HEK293 (cell line): ENCODE results near the gene CDH8.

ENCODE experiments used
- OVOL3 ChIP-seq: fragments of 450-650 bp; formaldehyde crosslinking; IDR thresholded peaks from 2 replicates; pipeline ENCODE4 v1.5.1; 2016; ENCODE audit warnings: missing biosample characterization, missing genetic modification characterization
- SALL2 ChIP-seq: fragments of 450-650 bp; formaldehyde crosslinking; IDR thresholded peaks from 2 replicates; pipeline ENCODE4 v1.5.0; 2017; ENCODE audit warnings: missing biosample characterization, mild to moderate bottlenecking, missing genetic modification characterization, borderline replicate concordance
- SETDB1 ChIP-seq: IDR thresholded peaks from one replicate; pipeline ENCODE4 v1.6.1; 2017; ENCODE audit warnings: mild to moderate bottlenecking, low read length, moderate library complexity, mixed read lengths; ENCODE audit not compliant: insufficient read length
- ZFP3 ChIP-seq: fragments of 450-650 bp; formaldehyde crosslinking; IDR thresholded peaks from 2 replicates; pipeline ENCODE4 v1.5.1; 2016; ENCODE audit warnings: low read depth, missing biosample characterization, missing genetic modification characterization
- ZNF248 ChIP-seq: fragments of 450-650 bp; formaldehyde crosslinking; IDR thresholded peaks from 2 replicates; pipeline ENCODE4 v1.5.1; 2017; ENCODE audit warnings: missing biosample characterization, missing genetic modification characterization
- ZNF324 ChIP-seq: fragments of 450-650 bp; formaldehyde crosslinking; IDR thresholded peaks from 2 replicates; pipeline ENCODE4 v1.5.1; 2016; ENCODE audit warnings: missing biosample characterization, missing genetic modification characterization
- ZNF629 ChIP-seq: fragments of 450-650 bp; formaldehyde crosslinking; IDR thresholded peaks from 2 replicates; pipeline ENCODE4 v1.5.1; 2017; ENCODE audit warnings: missing biosample characterization, missing genetic modification characterization
- ZNF670 ChIP-seq: fragments of 450-650 bp; formaldehyde crosslinking; IDR thresholded peaks from 2 replicates; pipeline ENCODE4 v1.5.1; 2016; ENCODE audit warnings: missing biosample characterization, missing genetic modification characterization, low read depth
- ZNF777 ChIP-seq: fragments of 450-650 bp; formaldehyde crosslinking; IDR thresholded peaks from 2 replicates; pipeline ENCODE4 v1.5.1; 2017; ENCODE audit warnings: missing biosample characterization, missing genetic modification characterization, borderline replicate concordance
- ZNF830 ChIP-seq: fragments of 450-650 bp; IDR thresholded peaks from 2 replicates; pipeline ENCODE4 v1.5.0; 2018; ENCODE audit warnings: missing biosample characterization, missing genetic modification characterization, low read depth, mild to moderate bottlenecking, moderate library complexity
- TF ChIP-seq, protein P1 (sequence below): fragments of 450-650 bp; formaldehyde crosslinking; IDR thresholded peaks from 2 replicates; pipeline ENCODE4 v1.5.1; 2016; ENCODE audit warnings: missing biosample characterization, missing genetic modification characterization
- TF ChIP-seq, protein P2 (sequence below): fragments of 450-650 bp; formaldehyde crosslinking; IDR thresholded peaks from 2 replicates; pipeline ENCODE4 v1.5.0; 2017; ENCODE audit warnings: missing biosample characterization, missing genetic modification characterization, borderline replicate concordance
- TF ChIP-seq, protein P3 (sequence below): fragments of 450-650 bp; formaldehyde crosslinking; IDR thresholded peaks from 2 replicates; pipeline ENCODE4 v1.5.1; 2016; ENCODE audit warnings: missing biosample characterization, missing genetic modification characterization

DNA sequence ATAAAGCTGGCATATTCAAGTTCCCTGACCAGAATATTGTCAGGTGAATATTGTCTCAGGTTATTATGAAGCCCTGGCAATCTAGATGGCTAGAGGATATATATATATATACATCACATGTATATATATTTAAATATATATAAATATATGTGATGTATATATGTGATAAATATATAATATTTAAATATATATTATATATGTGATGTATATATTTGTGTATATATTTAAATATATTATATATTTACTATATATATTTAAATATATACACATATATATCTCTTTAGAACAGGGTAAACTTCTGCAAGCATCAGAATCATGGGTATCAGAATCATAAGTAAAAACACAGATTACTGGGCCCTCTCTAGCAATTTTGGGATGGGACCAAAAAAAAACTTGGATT lies 112.6 kb downstream of the CDH8 start:
- TF ChIP-seq, protein P1, sequence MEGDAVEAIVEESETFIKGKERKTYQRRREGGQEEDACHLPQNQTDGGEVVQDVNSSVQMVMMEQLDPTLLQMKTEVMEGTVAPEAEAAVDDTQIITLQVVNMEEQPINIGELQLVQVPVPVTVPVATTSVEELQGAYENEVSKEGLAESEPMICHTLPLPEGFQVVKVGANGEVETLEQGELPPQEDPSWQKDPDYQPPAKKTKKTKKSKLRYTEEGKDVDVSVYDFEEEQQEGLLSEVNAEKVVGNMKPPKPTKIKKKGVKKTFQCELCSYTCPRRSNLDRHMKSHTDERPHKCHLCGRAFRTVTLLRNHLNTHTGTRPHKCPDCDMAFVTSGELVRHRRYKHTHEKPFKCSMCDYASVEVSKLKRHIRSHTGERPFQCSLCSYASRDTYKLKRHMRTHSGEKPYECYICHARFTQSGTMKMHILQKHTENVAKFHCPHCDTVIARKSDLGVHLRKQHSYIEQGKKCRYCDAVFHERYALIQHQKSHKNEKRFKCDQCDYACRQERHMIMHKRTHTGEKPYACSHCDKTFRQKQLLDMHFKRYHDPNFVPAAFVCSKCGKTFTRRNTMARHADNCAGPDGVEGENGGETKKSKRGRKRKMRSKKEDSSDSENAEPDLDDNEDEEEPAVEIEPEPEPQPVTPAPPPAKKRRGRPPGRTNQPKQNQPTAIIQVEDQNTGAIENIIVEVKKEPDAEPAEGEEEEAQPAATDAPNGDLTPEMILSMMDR = no peak
- TF ChIP-seq SALL2 (tag by site-specific recombination) = no peak
- no peak for TF ChIP-seq ZNF830 (tag by site-specific recombination)
- no peak for TF ChIP-seq ZFP3 (tag by site-specific recombination)
- TF ChIP-seq SETDB1 = no peak
- no peak for TF ChIP-seq ZNF324 (tag by site-specific recombination)
- no peak for TF ChIP-seq ZNF248 (tag by site-specific recombination)
- TF ChIP-seq ZNF670 (tag by site-specific recombination) = no peak
- TF ChIP-seq, protein P2, sequence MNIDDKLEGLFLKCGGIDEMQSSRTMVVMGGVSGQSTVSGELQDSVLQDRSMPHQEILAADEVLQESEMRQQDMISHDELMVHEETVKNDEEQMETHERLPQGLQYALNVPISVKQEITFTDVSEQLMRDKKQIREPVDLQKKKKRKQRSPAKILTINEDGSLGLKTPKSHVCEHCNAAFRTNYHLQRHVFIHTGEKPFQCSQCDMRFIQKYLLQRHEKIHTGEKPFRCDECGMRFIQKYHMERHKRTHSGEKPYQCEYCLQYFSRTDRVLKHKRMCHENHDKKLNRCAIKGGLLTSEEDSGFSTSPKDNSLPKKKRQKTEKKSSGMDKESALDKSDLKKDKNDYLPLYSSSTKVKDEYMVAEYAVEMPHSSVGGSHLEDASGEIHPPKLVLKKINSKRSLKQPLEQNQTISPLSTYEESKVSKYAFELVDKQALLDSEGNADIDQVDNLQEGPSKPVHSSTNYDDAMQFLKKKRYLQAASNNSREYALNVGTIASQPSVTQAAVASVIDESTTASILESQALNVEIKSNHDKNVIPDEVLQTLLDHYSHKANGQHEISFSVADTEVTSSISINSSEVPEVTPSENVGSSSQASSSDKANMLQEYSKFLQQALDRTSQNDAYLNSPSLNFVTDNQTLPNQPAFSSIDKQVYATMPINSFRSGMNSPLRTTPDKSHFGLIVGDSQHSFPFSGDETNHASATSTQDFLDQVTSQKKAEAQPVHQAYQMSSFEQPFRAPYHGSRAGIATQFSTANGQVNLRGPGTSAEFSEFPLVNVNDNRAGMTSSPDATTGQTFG = no peak
- no peak for TF ChIP-seq ZNF629 (tag by site-specific recombination)
- no peak for TF ChIP-seq OVOL3 (tag by site-specific recombination)
- TF ChIP-seq, protein P3, sequence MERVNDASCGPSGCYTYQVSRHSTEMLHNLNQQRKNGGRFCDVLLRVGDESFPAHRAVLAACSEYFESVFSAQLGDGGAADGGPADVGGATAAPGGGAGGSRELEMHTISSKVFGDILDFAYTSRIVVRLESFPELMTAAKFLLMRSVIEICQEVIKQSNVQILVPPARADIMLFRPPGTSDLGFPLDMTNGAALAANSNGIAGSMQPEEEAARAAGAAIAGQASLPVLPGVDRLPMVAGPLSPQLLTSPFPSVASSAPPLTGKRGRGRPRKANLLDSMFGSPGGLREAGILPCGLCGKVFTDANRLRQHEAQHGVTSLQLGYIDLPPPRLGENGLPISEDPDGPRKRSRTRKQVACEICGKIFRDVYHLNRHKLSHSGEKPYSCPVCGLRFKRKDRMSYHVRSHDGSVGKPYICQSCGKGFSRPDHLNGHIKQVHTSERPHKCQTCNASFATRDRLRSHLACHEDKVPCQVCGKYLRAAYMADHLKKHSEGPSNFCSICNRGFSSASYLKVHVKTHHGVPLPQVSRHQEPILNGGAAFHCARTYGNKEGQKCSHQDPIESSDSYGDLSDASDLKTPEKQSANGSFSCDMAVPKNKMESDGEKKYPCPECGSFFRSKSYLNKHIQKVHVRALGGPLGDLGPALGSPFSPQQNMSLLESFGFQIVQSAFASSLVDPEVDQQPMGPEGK (tag by site-specific recombination) = no peak
- no peak for TF ChIP-seq ZNF777 (tag by site-specific recombination)
